ENCODE results near the gene SLC9A6.
"Not testable (repeated sequence)": the region's sequence is repeated elsewhere in the genome, so short reads cannot be mapped to it uniquely, and the experiment has no call there.

Gene SLC9A6

DNA sequence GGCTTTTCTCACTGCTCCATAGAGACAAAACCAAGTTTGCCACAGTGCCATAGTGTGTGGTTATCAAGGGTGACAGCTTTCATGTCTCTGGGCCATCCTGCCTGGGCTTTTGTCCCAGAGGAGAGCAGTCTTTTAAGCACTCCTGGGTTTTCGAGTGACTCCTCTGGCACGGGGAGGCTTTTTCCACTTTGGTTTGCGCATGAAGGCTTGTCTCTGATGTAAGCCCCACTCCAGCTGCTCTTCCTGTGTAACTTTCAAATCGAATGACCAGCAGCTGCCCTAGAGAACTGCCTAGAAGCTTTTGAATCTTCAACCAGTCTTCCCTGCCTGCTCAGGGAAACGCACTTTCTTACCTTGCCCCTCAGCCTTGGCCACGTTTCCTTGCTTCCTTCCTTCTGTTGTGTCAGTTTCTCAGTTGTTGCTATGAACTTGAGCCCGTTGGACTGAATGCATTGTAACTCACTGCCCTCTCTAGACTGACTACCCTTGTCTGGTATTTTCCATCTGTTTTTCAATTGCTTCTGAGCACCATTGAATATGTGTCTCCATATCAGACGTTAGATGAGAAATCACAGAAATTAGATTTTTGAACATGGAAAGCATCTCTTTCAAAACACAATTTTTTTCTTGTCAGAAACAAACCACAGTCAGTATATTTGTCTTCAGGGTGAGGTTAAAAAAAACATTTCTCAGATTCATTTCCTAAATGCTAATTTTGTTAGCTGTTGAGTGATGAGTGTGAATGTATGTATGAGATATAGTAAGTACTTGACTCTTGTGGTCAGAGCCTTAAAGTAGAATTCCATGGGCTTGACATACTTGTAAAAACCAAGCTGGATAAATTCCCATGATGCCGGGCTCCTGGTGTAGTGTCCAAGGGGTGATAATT lies 45.3 kb downstream of the SLC9A6 start:
- no peak for DNase-seq

DNA sequence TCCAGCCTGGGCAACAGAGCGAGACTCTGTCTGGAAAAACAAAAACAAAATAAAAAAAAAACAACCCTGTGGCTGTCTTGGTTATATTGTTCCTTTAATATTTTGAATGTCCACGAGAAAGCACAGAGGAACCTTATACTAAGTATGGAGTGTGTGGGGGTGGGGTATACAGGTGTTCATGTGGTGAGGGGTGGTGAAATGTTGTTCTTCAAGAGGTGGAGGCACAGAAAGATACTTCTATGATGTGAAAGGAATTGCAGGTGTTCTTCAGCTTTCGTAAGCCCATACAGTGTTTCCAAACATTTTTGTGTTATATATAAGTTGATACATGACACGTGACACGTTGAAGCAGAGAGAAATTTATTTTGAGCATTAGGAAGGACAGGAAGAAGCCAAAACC lies 46.4 kb downstream of the SLC9A6 start:
- no peak for DNase-seq

DNA sequence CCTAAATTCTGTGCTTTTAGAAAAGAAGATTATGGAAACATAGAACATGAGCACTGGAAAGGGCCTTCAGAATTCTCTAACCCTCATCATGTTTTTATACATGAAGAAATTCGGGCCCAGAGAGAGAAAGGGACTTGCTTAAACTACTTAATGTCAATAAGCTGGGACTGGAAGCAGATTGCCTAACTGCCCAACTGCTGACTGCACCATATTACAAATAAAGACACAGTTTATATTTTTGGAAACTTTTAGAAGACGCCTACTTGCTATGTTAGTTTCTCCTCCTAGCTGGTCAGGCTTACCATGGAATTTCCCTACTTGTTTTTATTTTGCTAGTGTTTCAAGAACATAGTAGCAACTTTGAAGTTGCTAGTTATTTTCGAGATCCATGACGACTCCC lies 47.1 kb downstream of the SLC9A6 start:
- no peak for DNase-seq

DNA sequence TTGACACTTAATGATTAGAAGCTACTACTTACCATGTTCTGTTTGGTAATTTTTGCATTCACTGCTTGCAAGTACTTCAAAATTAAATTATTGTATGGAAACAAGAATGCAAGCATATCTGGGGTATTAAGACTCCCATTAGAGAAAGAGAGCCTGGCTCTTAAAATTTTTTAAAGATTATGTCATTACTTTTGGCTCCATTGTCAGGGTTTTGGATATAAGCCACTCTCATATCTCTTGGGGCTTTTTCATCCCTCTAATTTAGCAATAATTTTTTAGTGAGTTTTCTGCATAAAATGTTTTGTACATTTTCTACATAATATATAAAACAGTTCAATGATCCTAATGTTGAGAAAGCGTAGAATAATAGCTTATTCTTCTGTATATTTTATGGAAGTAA lies 49.4 kb downstream of the SLC9A6 start:
- DNase-seq, result no peak

GRCh38 chrX:136035663-136036062 lies 50.4 kb downstream of the SLC9A6 start:
- DNase-seq, result no peak

- no peak for DNase-seq
Measured at GRCh38 chrX:136039485-136039884, 54.2 kb downstream of the SLC9A6 start.

- DNase-seq, result no peak
Measured at GRCh38 chrX:136039968-136040367, 54.7 kb downstream of the SLC9A6 start.

DNA sequence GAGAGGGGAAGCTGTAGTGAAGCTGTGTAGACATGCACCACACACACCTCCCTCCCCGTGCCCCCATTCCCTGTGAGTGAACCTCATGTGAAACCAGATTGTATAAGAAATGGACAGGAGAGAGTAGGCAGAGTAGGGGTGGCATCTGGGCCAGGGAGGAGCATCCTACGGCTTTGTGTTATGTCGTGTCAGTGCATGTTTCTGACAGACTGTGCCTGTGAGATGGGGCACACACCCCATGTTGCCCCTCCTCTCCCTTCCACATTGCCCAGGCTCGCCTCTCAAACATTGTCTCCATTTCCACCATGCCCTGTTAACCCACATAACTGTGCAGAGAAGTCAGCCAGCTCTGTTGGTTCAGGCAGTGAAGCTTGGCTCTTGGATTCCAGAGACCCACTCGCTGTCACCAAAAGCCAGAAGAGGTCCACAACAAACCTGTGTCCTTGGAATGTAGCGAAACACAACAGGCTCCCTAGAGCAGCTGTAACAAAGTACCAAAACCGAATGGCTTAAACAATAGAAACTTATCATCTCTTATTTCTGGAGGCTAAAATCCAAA lies 56.1 kb downstream of the SLC9A6 start:
- DNase-seq, result no peak

GRCh38 chrX:136045008-136045407 lies 59.8 kb downstream of the SLC9A6 start:
- no peak for DNase-seq

DNA sequence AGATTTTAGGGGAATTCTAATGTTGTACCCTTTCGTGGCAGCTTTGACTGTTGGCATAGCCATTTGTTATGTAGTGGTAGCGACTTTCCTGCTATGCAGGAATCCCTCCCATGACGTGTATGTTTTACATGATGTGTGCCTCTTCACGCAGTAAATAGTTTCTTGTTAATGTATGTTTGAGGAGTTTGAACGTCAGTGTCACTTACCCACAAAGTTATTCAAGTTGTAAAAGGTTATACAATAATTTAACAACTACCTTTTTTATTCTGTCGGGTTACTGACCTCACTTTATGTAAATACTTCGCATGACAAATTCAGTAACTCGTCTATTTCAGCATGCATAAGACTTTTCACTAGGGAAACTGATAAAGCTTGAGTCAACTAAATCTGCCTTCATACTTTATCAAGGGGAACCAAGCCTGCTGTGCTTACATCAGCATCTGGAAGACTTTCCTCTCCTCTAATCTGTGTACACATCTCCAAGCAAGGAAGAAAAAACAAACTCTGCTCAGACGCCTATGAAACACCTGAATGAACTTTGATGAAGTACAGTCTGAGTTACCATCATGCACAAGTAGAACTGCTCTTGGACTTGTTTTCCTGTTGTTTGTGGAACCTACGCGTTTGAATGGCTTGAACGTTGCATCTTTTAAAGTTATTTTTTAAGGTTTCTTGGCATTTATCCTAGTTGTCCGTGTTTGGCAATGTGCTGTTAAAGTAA lies 61.2 kb downstream of the SLC9A6 start:
- DNase-seq, result no peak

GRCh38 chrX:136047016-136047642 lies 61.9 kb downstream of the SLC9A6 start:
- DNase-seq, result no peak

DNA sequence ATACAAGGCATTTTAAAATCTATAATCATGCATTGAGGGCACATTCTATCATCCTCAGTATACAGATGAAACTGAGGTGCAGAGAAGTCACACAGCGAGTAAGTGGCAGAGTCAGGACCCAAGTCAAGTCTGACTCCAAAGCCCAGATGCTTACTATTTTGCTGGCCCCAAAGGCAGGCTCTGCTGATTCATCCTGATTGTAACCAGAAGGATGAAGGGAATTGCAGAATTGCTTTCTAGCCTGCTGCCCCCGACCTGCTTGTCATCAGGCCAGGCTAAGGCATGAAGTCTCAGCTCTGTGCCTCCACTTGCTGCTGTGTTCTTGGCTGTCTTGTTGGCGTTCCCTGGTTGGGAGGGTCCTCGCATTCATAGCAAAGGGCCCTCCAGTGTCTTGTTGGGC lies 62.7 kb downstream of the SLC9A6 start:
- DNase-seq, result no peak

- no peak for DNase-seq
Measured at GRCh38 chrX:136048446-136048845, 63.2 kb downstream of the SLC9A6 start.

DNA sequence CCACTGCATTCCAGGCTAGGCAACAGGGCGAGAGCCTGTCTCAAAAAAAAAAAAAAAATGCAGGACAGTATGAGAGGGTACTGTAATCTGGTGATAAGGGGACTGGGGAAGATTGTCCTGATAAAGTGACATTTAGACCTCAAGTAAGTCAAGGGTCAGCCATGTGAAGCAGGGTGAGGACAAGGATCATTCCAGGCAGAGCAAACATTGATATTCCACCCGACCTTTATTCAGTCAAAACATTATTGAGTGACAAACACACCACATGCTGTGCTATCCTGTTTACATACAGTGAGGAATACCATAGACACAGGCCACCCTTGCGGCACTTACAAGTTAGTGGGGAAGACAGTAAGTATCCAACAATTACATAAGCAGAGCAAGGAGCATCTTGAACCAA lies 64.4 kb downstream of the SLC9A6 start:
- DNase-seq, result no peak

DNA sequence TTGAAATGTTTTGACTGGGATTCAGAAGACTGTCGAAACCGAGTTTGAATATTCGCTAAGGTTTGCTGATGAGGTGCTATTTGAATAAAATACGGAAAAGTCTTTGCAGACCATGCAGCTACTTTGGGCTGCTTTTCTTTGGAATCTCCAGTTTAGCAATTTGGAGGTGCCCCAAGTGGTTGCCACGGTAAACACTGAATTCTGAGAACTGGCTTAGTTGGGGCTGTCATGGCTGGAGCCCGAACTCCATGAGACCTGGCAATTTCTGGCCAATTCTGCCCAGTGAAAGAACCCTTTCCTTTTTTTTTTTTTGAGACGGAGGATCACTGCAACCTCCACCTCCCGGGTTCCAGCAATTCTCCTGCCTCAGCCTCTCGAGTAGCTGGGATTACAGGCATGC lies 65.6 kb downstream of the SLC9A6 start:
- not testable (repeated sequence) for DNase-seq

DNA sequence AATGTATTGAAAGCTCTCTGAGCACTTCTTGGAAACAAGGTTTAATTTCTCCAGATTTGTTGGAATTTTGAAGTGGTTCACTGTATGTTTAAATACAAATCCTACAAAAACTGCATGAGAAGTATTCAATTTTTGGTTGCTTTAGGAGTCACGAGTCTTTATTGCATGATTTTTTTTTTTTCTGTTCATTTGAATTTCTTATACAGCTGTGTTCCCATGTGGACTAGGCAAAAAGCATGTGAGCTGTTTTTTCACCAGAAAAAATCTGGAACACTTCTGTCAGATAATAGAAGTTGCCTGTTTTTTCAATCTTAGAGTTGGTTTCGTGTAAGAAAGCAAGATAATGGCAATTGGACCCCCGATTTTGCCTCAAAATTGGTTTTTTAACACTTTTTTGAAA lies 66.4 kb downstream of the SLC9A6 start:
- DNase-seq, result no peak

- no peak for DNase-seq
Measured at GRCh38 chrX:136055651-136056221, 70.5 kb downstream of the SLC9A6 start.

- DNase-seq, result no peak
Measured at GRCh38 chrX:136057567-136057966, 72.3 kb downstream of the SLC9A6 start.

- DNase-seq, result no peak
Measured at GRCh38 chrX:136059350-136059749, 74.1 kb downstream of the SLC9A6 start.

GRCh38 chrX:136061286-136061685 lies 76.1 kb downstream of the SLC9A6 start:
- no peak for DNase-seq

DNA sequence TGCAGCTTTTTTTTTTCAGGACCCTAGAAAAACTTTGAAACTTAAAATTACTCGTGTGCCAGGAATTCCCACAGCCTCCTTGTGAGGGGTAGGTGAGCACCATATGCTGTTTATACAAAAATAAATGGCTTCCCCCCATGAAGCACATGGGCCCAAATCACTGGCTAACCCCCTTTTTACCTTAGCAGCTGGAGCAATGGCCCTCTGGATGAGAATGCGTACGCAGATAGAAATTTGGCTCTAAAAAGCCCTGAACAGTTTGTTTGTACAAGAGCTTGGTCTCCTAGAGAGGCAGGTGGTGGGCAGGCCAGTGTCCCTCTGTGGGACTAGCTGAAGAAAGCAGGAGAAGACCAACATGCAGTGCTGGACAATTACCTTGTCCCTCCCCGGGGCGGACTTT lies 76.5 kb downstream of the SLC9A6 start:
- DNase-seq, result no peak

- no peak for DNase-seq
Measured at GRCh38 chrX:136063340-136064079, 78.3 kb downstream of the SLC9A6 start.
